GM12875 (cell line): Measurements from ENCODE around the gene PRRC2A.

Experiments used
- H3K4me3 ChIP-seq: one replicate; pipeline ENCODE4 v1.5.1; 2011; ENCODE audit warnings: low read depth, low read length, control low read depth
- TF ChIP-seq, protein P1 (sequence below): IDR thresholded peaks from 2 replicates; pipeline ENCODE4 v1.5.1; 2011; ENCODE audit warnings: low read depth, mild to moderate bottlenecking, control low read depth, inconsistent platforms, low read length, moderate library complexity, borderline replicate concordance; ENCODE audit not compliant: insufficient read depth

PRRC2A gene

GRCh38 chr6:31627690-31628287 lies 7.3 kb downstream of the PRRC2A start:
- H3K4me3 ChIP-seq = no peak overlapping the region
- TF ChIP-seq, protein P1, sequence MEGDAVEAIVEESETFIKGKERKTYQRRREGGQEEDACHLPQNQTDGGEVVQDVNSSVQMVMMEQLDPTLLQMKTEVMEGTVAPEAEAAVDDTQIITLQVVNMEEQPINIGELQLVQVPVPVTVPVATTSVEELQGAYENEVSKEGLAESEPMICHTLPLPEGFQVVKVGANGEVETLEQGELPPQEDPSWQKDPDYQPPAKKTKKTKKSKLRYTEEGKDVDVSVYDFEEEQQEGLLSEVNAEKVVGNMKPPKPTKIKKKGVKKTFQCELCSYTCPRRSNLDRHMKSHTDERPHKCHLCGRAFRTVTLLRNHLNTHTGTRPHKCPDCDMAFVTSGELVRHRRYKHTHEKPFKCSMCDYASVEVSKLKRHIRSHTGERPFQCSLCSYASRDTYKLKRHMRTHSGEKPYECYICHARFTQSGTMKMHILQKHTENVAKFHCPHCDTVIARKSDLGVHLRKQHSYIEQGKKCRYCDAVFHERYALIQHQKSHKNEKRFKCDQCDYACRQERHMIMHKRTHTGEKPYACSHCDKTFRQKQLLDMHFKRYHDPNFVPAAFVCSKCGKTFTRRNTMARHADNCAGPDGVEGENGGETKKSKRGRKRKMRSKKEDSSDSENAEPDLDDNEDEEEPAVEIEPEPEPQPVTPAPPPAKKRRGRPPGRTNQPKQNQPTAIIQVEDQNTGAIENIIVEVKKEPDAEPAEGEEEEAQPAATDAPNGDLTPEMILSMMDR = no peak

GRCh38 chr6:31629014-31629413 lies 8.5 kb downstream of the PRRC2A start:
- TF ChIP-seq, protein P1 = no peak
- H3K4me3 ChIP-seq = no peak overlapping the region

GRCh38 chr6:31630177-31630934 lies 9.8 kb downstream of the PRRC2A start:
- no peak overlapping the region for H3K4me3 ChIP-seq
- TF ChIP-seq, protein P1 = no peak

- TF ChIP-seq, protein P1 = no peak
- no peak overlapping the region for H3K4me3 ChIP-seq
Observed at GRCh38 chr6:31631209-31631608, 10.7 kb downstream of the PRRC2A start.

DNA sequence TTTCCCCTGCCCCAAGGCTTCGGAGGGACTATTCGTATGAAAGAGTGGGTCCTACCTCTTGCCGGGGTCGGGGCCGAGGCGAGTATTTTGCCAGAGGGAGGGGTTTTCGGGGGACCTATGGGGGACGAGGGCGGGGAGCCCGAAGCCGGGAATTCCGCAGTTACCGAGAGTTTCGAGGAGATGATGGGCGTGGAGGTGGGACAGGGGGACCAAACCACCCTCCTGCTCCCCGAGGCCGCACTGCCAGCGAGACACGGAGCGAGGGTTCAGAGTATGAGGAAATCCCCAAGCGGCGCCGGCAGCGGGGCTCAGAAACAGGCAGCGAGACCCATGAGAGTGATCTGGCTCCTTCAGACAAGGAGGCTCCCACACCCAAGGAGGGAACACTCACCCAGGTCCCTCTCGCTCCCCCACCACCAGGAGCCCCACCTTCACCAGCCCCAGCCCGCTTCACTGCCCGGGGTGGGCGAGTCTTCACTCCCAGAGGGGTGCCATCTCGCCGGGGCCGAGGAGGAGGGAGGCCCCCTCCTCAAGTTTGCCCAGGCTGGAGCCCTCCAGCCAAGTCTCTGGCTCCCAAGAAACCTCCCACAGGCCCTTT lies 11.3 kb downstream of the PRRC2A start:
- TF ChIP-seq, protein P1 = no peak
- no peak overlapping the region for H3K4me3 ChIP-seq

- no peak overlapping the region for H3K4me3 ChIP-seq
- TF ChIP-seq, protein P1 = no peak
Observed at GRCh38 chr6:31632279-31632946, 11.9 kb downstream of the PRRC2A start.
